ENCODE results near the gene DOK5.

- no peak for TF ChIP-seq CTCF (conservative IDR thresholded peaks at IDR 0.05; ENCODE audit: low read depth, low read length)
- TF ChIP-seq POLR2A (IDR thresholded peaks at IDR 0.05; ENCODE audit: low read depth, low read length), result no peak
- TF ChIP-seq RFX5 (IDR thresholded peaks at IDR 0.05; ENCODE audit: low read depth, low read length), result no peak
- no peak for TF ChIP-seq CHD1 (IDR thresholded peaks at IDR 0.05; ENCODE audit: low read depth, low read length)
- no peak for TF ChIP-seq MAZ (IDR thresholded peaks at IDR 0.05; ENCODE audit: borderline replicate concordance, low read depth, low read length)
- no peak for TF ChIP-seq ELK1 (IDR thresholded peaks at IDR 0.05; ENCODE audit: borderline replicate concordance, low read depth, low read length)
- TF ChIP-seq RAD21 (IDR thresholded peaks at IDR 0.05; ENCODE audit: low read length), result no peak
- TF ChIP-seq USF2 (IDR thresholded peaks at IDR 0.05; ENCODE audit: low read depth, low read length), result no peak
These were observed 23.1 kb upstream of the DOK5 start for GRCh38 chr20:54452277-54452676.
